Activated CD4-positive, alpha-beta T cell treated with anti-CD3 and anti-CD28 coated beads, Interleukin-2, amount 10 ng/mL, durations not matched to agents 7 days and 5 days (primary cell): ENCODE measurements around the gene CMIP. TPM values are rescaled to one million over a fixed set of nuclear protein-coding genes. Genes with fewer than 3 reads are reported as not detected.
"Not testable (repeated sequence)": the region's sequence is repeated elsewhere in the genome, so short reads cannot be mapped to it uniquely, and the experiment has no call there.

Experiments
- CTCF ChIA-PET: fragments of 350-600 bp; sonication (Branson Sonifier 250); formaldehyde crosslinking; loops from one replicate; lab custom pipeline; 2021; ENCODE audit warnings: antibody characterized with exemption; lab: Charles Lee
- POLR2A ChIA-PET: fragments of 350-600 bp; sonication (Branson Sonifier 250); formaldehyde crosslinking; loops from one replicate; lab custom pipeline; 2021; ENCODE audit warnings: antibody characterized with exemption; lab: Charles Lee
- DNase-seq: peaks from one replicate; pipeline ENCODE4 v3.0.0-alpha.2; 2020
- H3K27ac Mint-ChIP-seq: one replicate; pipeline ENCODE4 v1.8.0; 2021; ENCODE audit warnings: mild to moderate bottlenecking, moderate library complexity, mixed read lengths
- H3K27me3 Mint-ChIP-seq: one replicate; pipeline ENCODE4 v1.8.0; 2021; ENCODE audit warnings: mixed read lengths
- H3K36me3 Mint-ChIP-seq: one replicate; pipeline ENCODE4 v1.8.0; 2021; ENCODE audit warnings: low read depth, mixed read lengths
- H3K4me1 Mint-ChIP-seq: one replicate; pipeline ENCODE4 v1.8.0; 2021; ENCODE audit warnings: mixed read lengths
- H3K4me3 Mint-ChIP-seq: one replicate; pipeline ENCODE4 v1.8.0; 2021; ENCODE audit warnings: mild to moderate bottlenecking, moderate library complexity, mixed read lengths
- H3K9me3 Mint-ChIP-seq: one replicate; pipeline ENCODE4 v1.8.0; 2021; ENCODE audit warnings: mixed read lengths
- total RNA-seq, 2 experiments: library from RNA; stranded (reverse); gene quantifications; one replicate each; pipeline ENCODE4 v1.2.3, GENCODE V29; 2021

CMIP gene
- total RNA-seq, 2 experiments from 2014 or later = 44.7 to 46.8 TPM

- ChIA-PET CTCF (interaction anchor here (0.9 to 1.7 kb wide), 2 partner anchors 10 to 170 kb away, joined by 3 to 6 read pairs; no protein-coding TSS in a partner anchor), POLR2A (no interaction called here)
- Mint-ChIP-seq H3K27ac (no peak overlapping the region), H3K4me3 (no peak overlapping the region), H3K36me3 (peaks cover 3% of the 10 kb centered on the region), H3K4me1 (peaks cover 16% of the 10 kb centered on the region), H3K27me3 (no peaks in the 10 kb centered on the region), H3K9me3 (no peaks in the 10 kb centered on the region)
- DNase-seq = no peak
Observed at GRCh38 chr16:81687131-81687456, 242.5 kb downstream of the CMIP start.

- ChIA-PET POLR2A (no interaction called here), CTCF (interaction anchor here (0.6 to 1.7 kb wide), 4 partner anchors 9 to 76 kb away, joined by 3 to 6 read pairs (median 4); no protein-coding TSS in a partner anchor)
- H3K27me3 Mint-ChIP-seq = no peaks in the 10 kb centered on the region
Observed at GRCh38 chr16:81688182-81688581, 243.6 kb downstream of the CMIP start.

GRCh38 chr16:81688839-81689238 is 244.2 kb downstream of the CMIP start:
- H3K27me3 Mint-ChIP-seq, H3K9me3 Mint-ChIP-seq, H3K36me3 Mint-ChIP-seq, DNase-seq, H3K27ac Mint-ChIP-seq, H3K4me3 Mint-ChIP-seq, POLR2A ChIA-PET: not testable (repeated sequence)
- H3K4me1 Mint-ChIP-seq = peaks cover 16% of the 10 kb centered on the region
- CTCF ChIA-PET = interaction anchor here (1.4 kb wide), 1 partner anchor 67 kb away, joined by 4 read pairs; no protein-coding TSS in a partner anchor

More at GRCh38 chr16:81688182-81688581, 243.6 kb downstream of the CMIP start:
- Mint-ChIP-seq H3K27ac (peak overlapping the region; percentile 77), H3K9me3 (no peaks in the 10 kb centered on the region), H3K36me3 (peaks cover 7% of the 10 kb centered on the region), H3K4me1 (peaks cover 16% of the 10 kb centered on the region), H3K4me3 (no peak overlapping the region)
- DNase-seq = peak; percentile 39

GRCh38 chr16:81692021-81692420 is 247.4 kb downstream of the CMIP start:
- ChIA-PET POLR2A (no interaction called here), CTCF (interaction anchor here (0.7 kb wide), 1 partner anchor 54 kb away, joined by 3 read pairs; no protein-coding TSS in a partner anchor)
- no peak for DNase-seq
- H3K27me3 Mint-ChIP-seq = no peaks in the 10 kb centered on the region
- H3K9me3 Mint-ChIP-seq = no peaks in the 10 kb centered on the region
- peaks cover 16% of the 10 kb centered on the region for H3K4me1 Mint-ChIP-seq
- H3K4me3 Mint-ChIP-seq = no peak overlapping the region
- peaks cover 9% of the 10 kb centered on the region for H3K36me3 Mint-ChIP-seq
- H3K27ac Mint-ChIP-seq = no peak overlapping the region

- CTCF ChIA-PET = no interaction called here
- Mint-ChIP-seq H3K4me3 (no peak overlapping the region), H3K36me3 (peaks cover 9% of the 10 kb centered on the region), H3K27ac (no peak overlapping the region), H3K27me3 (no peaks in the 10 kb centered on the region), H3K4me1 (peaks cover 15% of the 10 kb centered on the region), H3K9me3 (no peaks in the 10 kb centered on the region)
- no peak for DNase-seq
- POLR2A ChIA-PET = no interaction called here
Observed at GRCh38 chr16:81692571-81692970, 248.0 kb downstream of the CMIP start.

- H3K27ac Mint-ChIP-seq = no peak overlapping the region
- CTCF ChIA-PET = interaction anchor here (1.3 kb wide), 1 partner anchor 26 kb away, joined by 3 read pairs; no protein-coding TSS in a partner anchor
- no peaks in the 10 kb centered on the region for H3K9me3 Mint-ChIP-seq
Observed at GRCh38 chr16:81693041-81693743, 248.6 kb downstream of the CMIP start.

GRCh38 chr16:81693744-81694303 is 249.2 kb downstream of the CMIP start:
- Mint-ChIP-seq H3K9me3 (no peaks in the 10 kb centered on the region), H3K4me3 (no peak overlapping the region), H3K4me1 (peaks cover 4% of the 10 kb centered on the region), H3K27me3 (no peaks in the 10 kb centered on the region), H3K27ac (no peak overlapping the region), H3K36me3 (peaks cover 8% of the 10 kb centered on the region)
- CTCF ChIA-PET = interaction anchor here (1.3 kb wide), 1 partner anchor 25 kb away, joined by 3 read pairs; no protein-coding TSS in a partner anchor
- POLR2A ChIA-PET = no interaction called here
- DNase-seq = no peak

More at GRCh38 chr16:81693041-81693743, 248.6 kb downstream of the CMIP start:
- no peak overlapping the region for H3K4me3 Mint-ChIP-seq
- no peaks in the 10 kb centered on the region for H3K27me3 Mint-ChIP-seq
- POLR2A ChIA-PET = no interaction called here
- peaks cover 9% of the 10 kb centered on the region for H3K4me1 Mint-ChIP-seq
- DNase-seq = no peak
- peaks cover 9% of the 10 kb centered on the region for H3K36me3 Mint-ChIP-seq

GRCh38 chr16:81694494-81695280 is 250.1 kb downstream of the CMIP start:
- Mint-ChIP-seq H3K27me3 (no peaks in the 10 kb centered on the region), H3K27ac (no peak overlapping the region), H3K36me3 (peaks cover 6% of the 10 kb centered on the region), H3K9me3 (no peaks in the 10 kb centered on the region), H3K4me1 (no peaks in the 10 kb centered on the region), H3K4me3 (no peak overlapping the region)
- ChIA-PET CTCF (interaction anchor here (1.0 kb wide), 1 partner anchor 53 kb away, joined by 3 read pairs; no protein-coding TSS in a partner anchor), POLR2A (no interaction called here)
- DNase-seq = no peak

- H3K4me1 Mint-ChIP-seq = no peaks in the 10 kb centered on the region
- no peak for DNase-seq
- no peaks in the 10 kb centered on the region for H3K9me3 Mint-ChIP-seq
- peaks cover 6% of the 10 kb centered on the region for H3K36me3 Mint-ChIP-seq
- ChIA-PET POLR2A (no interaction called here), CTCF (interaction anchor here (1.0 to 1.8 kb wide), 3 partner anchors 54 to 79 kb away, joined by 3 to 11 read pairs (median 3); no protein-coding TSS in a partner anchor)
- H3K27me3 Mint-ChIP-seq = no peaks in the 10 kb centered on the region
- H3K27ac Mint-ChIP-seq = no peak overlapping the region
- H3K4me3 Mint-ChIP-seq = no peak overlapping the region
Observed at GRCh38 chr16:81695321-81696165, 250.9 kb downstream of the CMIP start.

- H3K9me3 Mint-ChIP-seq = no peaks in the 10 kb centered on the region
- peaks cover 7% of the 10 kb centered on the region for H3K36me3 Mint-ChIP-seq
- no peak for DNase-seq
- POLR2A ChIA-PET = interaction anchor here (0.6 kb wide), 1 partner anchor 62 kb away, joined by 4 read pairs; no protein-coding TSS in a partner anchor
- no peak overlapping the region for H3K27ac Mint-ChIP-seq
- CTCF ChIA-PET = interaction anchor here (1.0 to 2.4 kb wide), 13 partner anchors 9 to 296 kb away, joined by 3 to 11 read pairs (median 5); no protein-coding TSS in a partner anchor
- no peaks in the 10 kb centered on the region for H3K4me1 Mint-ChIP-seq
- H3K27me3 Mint-ChIP-seq = no peaks in the 10 kb centered on the region
- H3K4me3 Mint-ChIP-seq = no peak overlapping the region
Observed at GRCh38 chr16:81696166-81696960, 251.8 kb downstream of the CMIP start.

GRCh38 chr16:81696961-81697615 is 252.5 kb downstream of the CMIP start:
- H3K9me3 Mint-ChIP-seq = no peaks in the 10 kb centered on the region
- peak; percentile 54 for DNase-seq
- no peak overlapping the region for H3K4me3 Mint-ChIP-seq
- H3K27ac Mint-ChIP-seq = no peak overlapping the region
- ChIA-PET CTCF (interaction anchor here (0.6 to 2.4 kb wide), 17 partner anchors 10 to 377 kb away, joined by 3 to 11 read pairs (median 4); no protein-coding TSS in a partner anchor), POLR2A (interaction anchor here (0.6 kb wide), 1 partner anchor 61 kb away, joined by 4 read pairs; no protein-coding TSS in a partner anchor)
- H3K27me3 Mint-ChIP-seq = no peaks in the 10 kb centered on the region
- H3K36me3 Mint-ChIP-seq = peaks cover 9% of the 10 kb centered on the region
- no peaks in the 10 kb centered on the region for H3K4me1 Mint-ChIP-seq
